Uterus (tissue), 2 donors: ENCODE results near the gene MOB3B.

Source experiments
- POLR2A ChIP-seq, 2 donors: fragments of 450-650 bp; IDR thresholded peaks; one replicate each; pipeline ENCODE4 v1.6.1; 2016; ENCODE audit warnings: antibody characterized with exemption in 2 of 2, mild to moderate bottlenecking in 1 of 2, moderate library complexity in 1 of 2
- TF ChIP-seq, protein P1 (sequence below), 4 experiments: fragments of 200-600 bp in 2 of 4; fragments of 450-650 bp in 2 of 4; sonication (generic) in 2 of 4; IDR thresholded peaks; one replicate each; pipeline ENCODE4 v1.5.1; 2016 to 2019; ENCODE audit warnings: antibody characterized with exemption in 4 of 4, mild to moderate bottlenecking in 2 of 4, moderate library complexity in 1 of 4

- TF ChIP-seq, protein P1, sequence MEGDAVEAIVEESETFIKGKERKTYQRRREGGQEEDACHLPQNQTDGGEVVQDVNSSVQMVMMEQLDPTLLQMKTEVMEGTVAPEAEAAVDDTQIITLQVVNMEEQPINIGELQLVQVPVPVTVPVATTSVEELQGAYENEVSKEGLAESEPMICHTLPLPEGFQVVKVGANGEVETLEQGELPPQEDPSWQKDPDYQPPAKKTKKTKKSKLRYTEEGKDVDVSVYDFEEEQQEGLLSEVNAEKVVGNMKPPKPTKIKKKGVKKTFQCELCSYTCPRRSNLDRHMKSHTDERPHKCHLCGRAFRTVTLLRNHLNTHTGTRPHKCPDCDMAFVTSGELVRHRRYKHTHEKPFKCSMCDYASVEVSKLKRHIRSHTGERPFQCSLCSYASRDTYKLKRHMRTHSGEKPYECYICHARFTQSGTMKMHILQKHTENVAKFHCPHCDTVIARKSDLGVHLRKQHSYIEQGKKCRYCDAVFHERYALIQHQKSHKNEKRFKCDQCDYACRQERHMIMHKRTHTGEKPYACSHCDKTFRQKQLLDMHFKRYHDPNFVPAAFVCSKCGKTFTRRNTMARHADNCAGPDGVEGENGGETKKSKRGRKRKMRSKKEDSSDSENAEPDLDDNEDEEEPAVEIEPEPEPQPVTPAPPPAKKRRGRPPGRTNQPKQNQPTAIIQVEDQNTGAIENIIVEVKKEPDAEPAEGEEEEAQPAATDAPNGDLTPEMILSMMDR (IDR thresholded peaks at IDR 0.05) = no peak
- no peak for TF ChIP-seq POLR2A (IDR thresholded peaks at IDR 0.05)
These were observed 157.0 kb downstream of the MOB3B start for GRCh38 chr9:27372615-27373014.
